Gastroesophageal sphincter (tissue), 4 donors: ENCODE measurements around the gene OR2B3. TPM values are rescaled to one million over a fixed set of nuclear protein-coding genes. Genes with fewer than 3 reads are reported as not detected.
"Not testable (repeated sequence)": the region's sequence is repeated elsewhere in the genome, so short reads cannot be mapped to it uniquely, and the experiment has no call there.

Experiments
- ATAC-seq: fragments of 150-250 bp; one replicate; pipeline ENCODE4 v1.9.1; 2016; ENCODE audit warnings: mild to moderate bottlenecking, moderate library complexity
- H3K27ac ChIP-seq, 4 donors: fragments of 200-600 bp; sonication (generic) in 3 of 4; 1 replicate in 3 of 4; 2 replicates in 1 of 4; pipeline ENCODE4 v1.5.1; 2016 to 2019
- H3K27me3 ChIP-seq: fragments of 200-600 bp; sonication (generic); one replicate; pipeline ENCODE4 v1.5.1; 2019
- H3K36me3 ChIP-seq, 2 donors: fragments of 200-600 bp; sonication (generic); one replicate each; pipeline ENCODE4 v1.5.1; 2019; ENCODE audit warnings: control low read depth in 1 of 2
- H3K4me1 ChIP-seq, 3 donors: fragments of 200-600 bp; sonication (generic); 1 replicate in 2 of 3; 2 replicates in 1 of 3; pipeline ENCODE4 v1.5.1; 2016 to 2019; ENCODE audit warnings: control low read depth in 2 of 3
- H3K4me3 ChIP-seq, 2 donors: fragments of 200-600 bp; sonication (generic); one replicate each; pipeline ENCODE4 v1.5.1; 2019; ENCODE audit warnings: mild to moderate bottlenecking in 1 of 2, moderate library complexity in 1 of 2
- H3K9me3 ChIP-seq, 3 donors: fragments of 200-600 bp; sonication (generic); one replicate each; pipeline ENCODE4 v1.5.1; 2017 to 2019; ENCODE audit warnings: control low read depth in 2 of 3
- EP300 ChIP-seq: sonication (generic); formaldehyde crosslinking; IDR thresholded peaks from one replicate; pipeline ENCODE4 v1.6.1; 2017; ENCODE audit warnings: antibody characterized with exemption, mild to moderate bottlenecking
- POLR2A ChIP-seq, 2 donors: fragments of 450-650 bp; IDR thresholded peaks; one replicate each; pipeline ENCODE4 v1.6.1; 2017; ENCODE audit warnings: antibody characterized with exemption in 2 of 2, mild to moderate bottlenecking in 2 of 2, moderate library complexity in 1 of 2
- POLR2AphosphoS5 ChIP-seq: sonication (generic); formaldehyde crosslinking; IDR thresholded peaks from one replicate; pipeline ENCODE4 v1.6.1; 2017; ENCODE audit warnings: antibody characterized with exemption
- WGBS, 2 donors: methylation state at CpG; one replicate each; pipeline ENCODE4 v1.1.5; 2018; ENCODE audit warnings: low coverage in 1 of 2; 5-methylcytosine and 5-hydroxymethylcytosine counted together
- total RNA-seq, 4 donors: library from RNA; depleted of rRNA; stranded (reverse); fragments of >200 nt; gene quantifications; one replicate each; pipeline ENCODE4 v1.1.0, GENCODE V29; 2016
- TF ChIP-seq, protein P1 (sequence below), 4 experiments: fragments of 200-600 bp in 2 of 4; fragments of 450-650 bp in 2 of 4; sonication (generic) in 1 of 4; IDR thresholded peaks; one replicate each; pipeline ENCODE4 v1.5.1; 2017 to 2019; ENCODE audit warnings: antibody characterized with exemption in 4 of 4, mild to moderate bottlenecking in 2 of 4, moderate library complexity in 2 of 4

OR2B3 gene
- total RNA-seq = not detected

- H3K4me3 ChIP-seq = no peak within 1 kb of the TSS
- H3K36me3 ChIP-seq = no peaks in the 10 kb centered on the region
- TF ChIP-seq POLR2A (IDR thresholded peaks at IDR 0.05) (no peak), POLR2AphosphoS5 (no peak), EP300 (no peak)
- TF ChIP-seq, protein P1, sequence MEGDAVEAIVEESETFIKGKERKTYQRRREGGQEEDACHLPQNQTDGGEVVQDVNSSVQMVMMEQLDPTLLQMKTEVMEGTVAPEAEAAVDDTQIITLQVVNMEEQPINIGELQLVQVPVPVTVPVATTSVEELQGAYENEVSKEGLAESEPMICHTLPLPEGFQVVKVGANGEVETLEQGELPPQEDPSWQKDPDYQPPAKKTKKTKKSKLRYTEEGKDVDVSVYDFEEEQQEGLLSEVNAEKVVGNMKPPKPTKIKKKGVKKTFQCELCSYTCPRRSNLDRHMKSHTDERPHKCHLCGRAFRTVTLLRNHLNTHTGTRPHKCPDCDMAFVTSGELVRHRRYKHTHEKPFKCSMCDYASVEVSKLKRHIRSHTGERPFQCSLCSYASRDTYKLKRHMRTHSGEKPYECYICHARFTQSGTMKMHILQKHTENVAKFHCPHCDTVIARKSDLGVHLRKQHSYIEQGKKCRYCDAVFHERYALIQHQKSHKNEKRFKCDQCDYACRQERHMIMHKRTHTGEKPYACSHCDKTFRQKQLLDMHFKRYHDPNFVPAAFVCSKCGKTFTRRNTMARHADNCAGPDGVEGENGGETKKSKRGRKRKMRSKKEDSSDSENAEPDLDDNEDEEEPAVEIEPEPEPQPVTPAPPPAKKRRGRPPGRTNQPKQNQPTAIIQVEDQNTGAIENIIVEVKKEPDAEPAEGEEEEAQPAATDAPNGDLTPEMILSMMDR (IDR thresholded peaks at IDR 0.05) = no peak
- no peaks in the 10 kb centered on the region for H3K9me3 ChIP-seq
- ATAC-seq = no peak
- H3K27me3 ChIP-seq = no peaks in the 10 kb centered on the region
- no peaks in the 10 kb centered on the region for H3K4me1 ChIP-seq
- H3K27ac ChIP-seq = no peak within 1 kb of the TSS
- WGBS, 2 donors = 80 to 90% methylated on average over 1 of the region's 1 CpG
Measured at GRCh38 chr6:29087213-29087612, at the start of gene OR2B3. Gene OR2B3 (minus strand): TSS chr6:29087313. CDS start chr6:29087248, 65 bp downstream.

DNA sequence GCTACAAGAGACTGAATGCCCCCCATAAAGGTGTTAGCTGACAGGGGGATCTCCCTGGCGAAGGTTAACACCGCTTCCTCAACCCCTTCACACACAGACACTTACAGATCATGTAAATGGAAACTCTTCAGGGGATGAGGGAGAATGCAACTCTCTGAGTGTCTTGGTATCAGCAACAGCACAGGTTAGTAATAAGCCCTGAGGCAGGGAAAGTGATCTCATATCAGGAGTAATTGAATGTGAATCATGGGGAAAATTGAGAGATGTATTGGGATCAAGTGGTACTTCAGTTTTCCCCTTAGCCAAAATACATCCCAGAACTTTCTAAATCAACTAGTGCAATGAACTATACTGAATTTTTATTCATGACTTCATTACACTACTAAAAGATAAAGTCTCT, 44.6 kb upstream of the OR2B3 start:
- Histone ChIP-seq H3K4me3 (no peak overlapping the region), H3K36me3 (no peaks in the 10 kb centered on the region), H3K27ac (no peak overlapping the region), H3K9me3 (no peaks in the 10 kb centered on the region), H3K4me1 (no peaks in the 10 kb centered on the region), H3K27me3 (no peaks in the 10 kb centered on the region)
- ATAC-seq = no peak
- 40% methylated on average over 2 of the region's 2 CpGs; no CpG with 5 or more reads in 1 of the 2 donors for WGBS, 2 donors
- TF ChIP-seq POLR2AphosphoS5 (no peak), EP300 (no peak), POLR2A (IDR thresholded peaks at IDR 0.05) (no peak)
- TF ChIP-seq, protein P1 (IDR thresholded peaks at IDR 0.05) = no peak

GRCh38 chr6:29130644-29131043, 43.5 kb upstream of the OR2B3 start:
- Histone ChIP-seq H3K9me3 (no peaks in the 10 kb centered on the region), H3K4me3 (no peak overlapping the region), H3K36me3 (no peaks in the 10 kb centered on the region), H3K27me3 (no peaks in the 10 kb centered on the region), H3K4me1 (no peaks in the 10 kb centered on the region), H3K27ac (no peak overlapping the region)
- no peak for ATAC-seq
- 88% methylated on average over 1 of the region's 4 CpGs; no CpG with 5 or more reads in 1 of the 2 donors for WGBS, 2 donors
- TF ChIP-seq POLR2AphosphoS5 (no peak), POLR2A (IDR thresholded peaks at IDR 0.05) (no peak), EP300 (no peak)

- no peak for ATAC-seq
- H3K4me1 ChIP-seq = no peaks in the 10 kb centered on the region
- no peak overlapping the region for H3K27ac ChIP-seq
- no peaks in the 10 kb centered on the region for H3K36me3 ChIP-seq
- TF ChIP-seq EP300 (no peak), POLR2AphosphoS5 (no peak)
- TF ChIP-seq, protein P1 (IDR thresholded peaks at IDR 0.05) = no peak
- 73 to 100% methylated on average over 1 to 3 of the region's 15 CpGs for WGBS, 2 donors
- H3K9me3 ChIP-seq = no peaks in the 10 kb centered on the region
- H3K27me3 ChIP-seq = no peaks in the 10 kb centered on the region
- no peak overlapping the region for H3K4me3 ChIP-seq
Measured at GRCh38 chr6:29129326-29130012, 42.4 kb upstream of the OR2B3 start.

- H3K27me3 ChIP-seq, ATAC-seq, H3K9me3 ChIP-seq, H3K4me3 ChIP-seq, H3K4me1 ChIP-seq, H3K27ac ChIP-seq, H3K36me3 ChIP-seq: not testable (repeated sequence)
- WGBS, 2 donors = 96 to 100% methylated on average over 1 to 2 of the region's 3 CpGs
Measured at GRCh38 chr6:29114964-29115363, 27.9 kb upstream of the OR2B3 start.

- Histone ChIP-seq H3K9me3 (no peaks in the 10 kb centered on the region), H3K27ac (no peak overlapping the region), H3K27me3 (no peaks in the 10 kb centered on the region), H3K36me3 (no peaks in the 10 kb centered on the region), H3K4me1 (no peaks in the 10 kb centered on the region), H3K4me3 (no peak overlapping the region)
- TF ChIP-seq, protein P1 (IDR thresholded peaks at IDR 0.05) = no peak
- TF ChIP-seq POLR2A (IDR thresholded peaks at IDR 0.05) (no peak), EP300 (no peak), POLR2AphosphoS5 (no peak)
- ATAC-seq = no peak
- 70 to 72% methylated on average over 5 to 7 of the region's 7 CpGs for WGBS, 2 donors
Measured at GRCh38 chr6:29112135-29112534, 25.0 kb upstream of the OR2B3 start.
